ENCODE results near the gene UBE2G2. TPM values are rescaled to one million over a fixed set of nuclear protein-coding genes. Genes with fewer than 3 reads are reported as not detected.
A peak's percentile ranks its signal among the peaks of the same experiment; 100 is the strongest.

The UBE2G2 gene
- total RNA-seq, 6 experiments from 2014 or later = 53.5 to 73.3 (median 61.0) TPM

- H3K9me3 Mint-ChIP-seq = no peaks in the 10 kb centered on the region
- peaks cover 6% of the 10 kb centered on the region; the same call in 1 of the 2 replicates for H3K27me3 Mint-ChIP-seq (ENCODE audit: insufficient read depth)
- peak; percentile 9 for DNase-seq
- TF ChIP-seq CTCF (IDR thresholded peaks at IDR 0.05) = peak; percentile 30; the same call in 1 of the 2 replicates
- peak overlapping the region; percentile 96 for H3K4me3 Mint-ChIP-seq
- H3K36me3 Mint-ChIP-seq (ENCODE audit: low read depth) = peaks cover 44% of the 10 kb centered on the region
- H3K4me1 Mint-ChIP-seq (ENCODE audit: low read depth) = peaks cover 34% of the 10 kb centered on the region
- H3K27ac Mint-ChIP-seq = peak overlapping the region; percentile 67
Measured at GRCh38 chr21:44802396-44803153, 955 bp upstream of the UBE2G2 start.

- peak; percentile 28 for DNase-seq
Measured at GRCh38 chr21:44800971-44801467, 601 bp downstream of the UBE2G2 start.

GRCh38 chr21:44800103-44800502, 1.5 kb downstream of the UBE2G2 start:
- Mint-ChIP-seq H3K27ac (no peak overlapping the region), H3K36me3 (ENCODE audit: low read depth) (peaks cover 33% of the 10 kb centered on the region), H3K27me3 (ENCODE audit: insufficient read depth) (peaks cover 2% of the 10 kb centered on the region; the same call in 1 of the 2 replicates), H3K4me1 (ENCODE audit: low read depth) (peaks cover 45% of the 10 kb centered on the region), H3K9me3 (no peaks in the 10 kb centered on the region), H3K4me3 (peak overlapping the region; percentile 96)
- TF ChIP-seq CTCF (IDR thresholded peaks at IDR 0.05) = peak; percentile 57
- DNase-seq = no peak

More at GRCh38 chr21:44800971-44801467, 601 bp downstream of the UBE2G2 start:
- H3K27me3 Mint-ChIP-seq (ENCODE audit: insufficient read depth) = peaks cover 4% of the 10 kb centered on the region; the same call in 1 of the 2 replicates
- peak; percentile 62 for TF ChIP-seq CTCF (IDR thresholded peaks at IDR 0.05)
- peak overlapping the region; percentile 96 for H3K4me3 Mint-ChIP-seq
- no peaks in the 10 kb centered on the region for H3K9me3 Mint-ChIP-seq
- H3K36me3 Mint-ChIP-seq (ENCODE audit: low read depth) = peaks cover 41% of the 10 kb centered on the region
- peaks cover 45% of the 10 kb centered on the region for H3K4me1 Mint-ChIP-seq (ENCODE audit: low read depth)
- peak overlapping the region; percentile 61 for H3K27ac Mint-ChIP-seq

GRCh38 chr21:44799646-44800045, 2.0 kb downstream of the UBE2G2 start:
- Mint-ChIP-seq H3K27me3 (ENCODE audit: insufficient read depth) (peaks cover 2% of the 10 kb centered on the region; the same call in 1 of the 2 replicates), H3K4me3 (peak overlapping the region; percentile 96), H3K27ac (peak overlapping the region; percentile 12; the same call in 1 of the 2 replicates), H3K9me3 (no peaks in the 10 kb centered on the region), H3K36me3 (ENCODE audit: low read depth) (peaks cover 28% of the 10 kb centered on the region), H3K4me1 (ENCODE audit: low read depth) (peaks cover 45% of the 10 kb centered on the region)
- no peak for TF ChIP-seq CTCF (IDR thresholded peaks at IDR 0.05)
- no peak for DNase-seq

- H3K27me3 Mint-ChIP-seq (ENCODE audit: insufficient read depth) = peaks cover 1% of the 10 kb centered on the region; the same call in 1 of the 2 replicates
- no peak for TF ChIP-seq CTCF (IDR thresholded peaks at IDR 0.05)
- no peak overlapping the region for H3K4me3 Mint-ChIP-seq
- no peak overlapping the region for H3K27ac Mint-ChIP-seq
- H3K9me3 Mint-ChIP-seq = no peaks in the 10 kb centered on the region
- no peak for DNase-seq
- H3K36me3 Mint-ChIP-seq (ENCODE audit: low read depth) = peaks cover 26% of the 10 kb centered on the region
- H3K4me1 Mint-ChIP-seq (ENCODE audit: low read depth) = peaks cover 54% of the 10 kb centered on the region
Measured at GRCh38 chr21:44797775-44798174, 3.8 kb downstream of the UBE2G2 start.

All from HFFc6 (cell line).